Neural progenitor cell (in vitro differentiated cells): ENCODE data around the gene INHA. TPM values are rescaled to one million over a fixed set of nuclear protein-coding genes. Genes with fewer than 3 reads are reported as not detected.

Experiments
- DNase-seq: peaks from one replicate; pipeline ENCODE4 v3.0.0-alpha.2; 2016; ENCODE audit warnings: low spot score
- H2AFZ ChIP-seq: fragments of 200-600 bp; sonication (generic); replicated peaks from 2 replicates; pipeline ENCODE4 v1.6.1; 2016; ENCODE audit warnings: antibody characterized with exemption
- H3F3A ChIP-seq: fragments of 200-600 bp; sonication (generic); 2 replicates; pipeline ENCODE4 v1.6.1; 2016; ENCODE audit warnings: antibody characterized with exemption, low read depth
- H3K27ac ChIP-seq: fragments of 200-600 bp; sonication (generic); 2 replicates; pipeline ENCODE4 v1.5.1; 2016; ENCODE audit warnings: mild to moderate bottlenecking
- H3K27me3 ChIP-seq: fragments of 200-600 bp; sonication (generic); 2 replicates; pipeline ENCODE4 v1.6.1; 2016; ENCODE audit warnings: mild to moderate bottlenecking, moderate library complexity
- H3K36me3 ChIP-seq: fragments of 200-600 bp; sonication (generic); 2 replicates; pipeline ENCODE4 v1.5.1; 2016
- H3K4me1 ChIP-seq: fragments of 200-600 bp; sonication (generic); 2 replicates; pipeline ENCODE4 v1.6.1; 2016; ENCODE audit warnings: mixed run types
- H3K4me2 ChIP-seq: fragments of 200-600 bp; sonication (generic); 2 replicates; pipeline ENCODE4 v1.6.1; 2016
- H3K4me3 ChIP-seq: fragments of 200-600 bp; sonication (generic); 2 replicates; pipeline ENCODE4 v1.5.1; 2016
- H3K79me2 ChIP-seq: fragments of 200-600 bp; sonication (generic); 2 replicates; pipeline ENCODE4 v1.6.1; 2016; ENCODE audit warnings: low read depth
- H3K9ac ChIP-seq: fragments of 200-600 bp; sonication (generic); 2 replicates; pipeline ENCODE4 v1.6.1; 2016
- H3K9me3 ChIP-seq: fragments of 200-600 bp; sonication (generic); 2 replicates; pipeline ENCODE4 v1.5.1; 2016; ENCODE audit warnings: low read depth
- H4K20me1 ChIP-seq: fragments of 200-600 bp; sonication (generic); 2 replicates; pipeline ENCODE4 v1.6.1; 2016; ENCODE audit warnings: low read depth
- H3K27ac Mint-ChIP-seq: 3 replicates; pipeline ENCODE4 v1.8.0; 2021; ENCODE audit warnings: mixed read lengths
- H3K27me3 Mint-ChIP-seq: 2 replicates; pipeline ENCODE4 v1.8.0; 2022; ENCODE audit warnings: low read depth, mild to moderate bottlenecking, inconsistent platforms, moderate library complexity, mixed read lengths; ENCODE audit not compliant: insufficient read depth
- H3K36me3 Mint-ChIP-seq: 3 replicates; pipeline ENCODE4 v1.8.0; 2021; ENCODE audit warnings: mixed read lengths
- H3K4me1 Mint-ChIP-seq: 3 replicates; pipeline ENCODE4 v1.8.0; 2021; ENCODE audit warnings: mixed read lengths
- H3K4me3 Mint-ChIP-seq: 3 replicates; pipeline ENCODE4 v1.8.0; 2021; ENCODE audit warnings: mild to moderate bottlenecking, moderate library complexity, mixed read lengths
- H3K9me3 Mint-ChIP-seq: 3 replicates; pipeline ENCODE4 v1.8.0; 2020; ENCODE audit warnings: mixed read lengths
- EZH2 ChIP-seq: fragments of 200-600 bp; sonication (generic); IDR thresholded peaks from 2 replicates; pipeline ENCODE4 v1.6.1; 2017; ENCODE audit warnings: antibody characterized with exemption, mild to moderate bottlenecking, moderate library complexity
- EZH2phosphoT487 ChIP-seq: fragments of 200-600 bp; sonication (generic); IDR thresholded peaks from 2 replicates; pipeline ENCODE4 v1.6.1; 2017; ENCODE audit warnings: antibody characterized with exemption
- total RNA-seq: library from RNA; depleted of rRNA; stranded (reverse); fragments of >200 nt; gene quantifications from 2 replicates; pipeline ENCODE4 v1.2.3, GENCODE V29; 2015; ENCODE audit warnings: low replicate concordance
- TF ChIP-seq, protein P1 (sequence below): fragments of 200-600 bp; sonication (generic); IDR thresholded peaks from 2 replicates; pipeline ENCODE4 v1.5.1; 2017; ENCODE audit warnings: antibody characterized with exemption, mild to moderate bottlenecking

INHA gene
- total RNA-seq, 1 donor from 2014 or later: not detected

DNA sequence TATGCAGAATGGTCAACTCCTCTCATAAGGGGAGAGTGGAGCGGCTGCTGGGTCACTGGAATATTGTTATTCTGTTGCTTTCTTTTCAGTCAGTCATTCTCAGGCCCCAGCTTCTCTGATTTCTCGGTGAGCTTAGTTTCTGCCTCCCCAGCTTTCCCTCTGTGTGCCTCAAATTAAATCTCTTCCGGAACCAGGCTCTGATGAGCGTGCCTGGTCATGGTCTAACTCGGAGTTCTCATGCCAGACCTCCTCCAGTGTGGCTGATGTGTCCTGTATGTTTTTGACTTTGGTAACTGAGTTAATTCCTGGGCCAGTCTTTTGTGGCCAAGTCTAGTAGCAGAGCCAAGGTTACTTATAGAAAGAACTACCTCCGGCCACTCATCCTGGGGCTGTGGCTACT, 20.6 kb downstream of the INHA start:
- no peaks in the 10 kb centered on the region for H3K79me2 ChIP-seq
- H3K4me3 ChIP-seq: no peak overlapping the region
- Mint-ChIP-seq H3K27me3 (peaks cover 6% of the 10 kb centered on the region), H3K27ac (peak overlapping the region; percentile 29), H3K4me3 (peak overlapping the region; percentile 5), H3K4me1 (peaks cover 39% of the 10 kb centered on the region), H3K36me3 (no peaks in the 10 kb centered on the region), H3K9me3 (no peaks in the 10 kb centered on the region)
- no peaks in the 10 kb centered on the region for H3K27me3 ChIP-seq
- H3K9ac ChIP-seq: no peak overlapping the region
- H4K20me1 ChIP-seq: no peaks in the 10 kb centered on the region
- no peaks in the 10 kb centered on the region for H3K36me3 ChIP-seq
- H3K4me1 ChIP-seq: peaks cover 6% of the 10 kb centered on the region
- no peak overlapping the region for H2AFZ ChIP-seq
- no peaks in the 10 kb centered on the region for H3K9me3 ChIP-seq
- H3F3A ChIP-seq: peaks cover 17% of the 10 kb centered on the region
- no peak overlapping the region for H3K27ac ChIP-seq
- DNase-seq: no peak
- TF ChIP-seq, protein P1, sequence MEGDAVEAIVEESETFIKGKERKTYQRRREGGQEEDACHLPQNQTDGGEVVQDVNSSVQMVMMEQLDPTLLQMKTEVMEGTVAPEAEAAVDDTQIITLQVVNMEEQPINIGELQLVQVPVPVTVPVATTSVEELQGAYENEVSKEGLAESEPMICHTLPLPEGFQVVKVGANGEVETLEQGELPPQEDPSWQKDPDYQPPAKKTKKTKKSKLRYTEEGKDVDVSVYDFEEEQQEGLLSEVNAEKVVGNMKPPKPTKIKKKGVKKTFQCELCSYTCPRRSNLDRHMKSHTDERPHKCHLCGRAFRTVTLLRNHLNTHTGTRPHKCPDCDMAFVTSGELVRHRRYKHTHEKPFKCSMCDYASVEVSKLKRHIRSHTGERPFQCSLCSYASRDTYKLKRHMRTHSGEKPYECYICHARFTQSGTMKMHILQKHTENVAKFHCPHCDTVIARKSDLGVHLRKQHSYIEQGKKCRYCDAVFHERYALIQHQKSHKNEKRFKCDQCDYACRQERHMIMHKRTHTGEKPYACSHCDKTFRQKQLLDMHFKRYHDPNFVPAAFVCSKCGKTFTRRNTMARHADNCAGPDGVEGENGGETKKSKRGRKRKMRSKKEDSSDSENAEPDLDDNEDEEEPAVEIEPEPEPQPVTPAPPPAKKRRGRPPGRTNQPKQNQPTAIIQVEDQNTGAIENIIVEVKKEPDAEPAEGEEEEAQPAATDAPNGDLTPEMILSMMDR: no peak
- TF ChIP-seq EZH2phosphoT487 (no peak), EZH2 (no peak)
- no peak overlapping the region for H3K4me2 ChIP-seq

DNA sequence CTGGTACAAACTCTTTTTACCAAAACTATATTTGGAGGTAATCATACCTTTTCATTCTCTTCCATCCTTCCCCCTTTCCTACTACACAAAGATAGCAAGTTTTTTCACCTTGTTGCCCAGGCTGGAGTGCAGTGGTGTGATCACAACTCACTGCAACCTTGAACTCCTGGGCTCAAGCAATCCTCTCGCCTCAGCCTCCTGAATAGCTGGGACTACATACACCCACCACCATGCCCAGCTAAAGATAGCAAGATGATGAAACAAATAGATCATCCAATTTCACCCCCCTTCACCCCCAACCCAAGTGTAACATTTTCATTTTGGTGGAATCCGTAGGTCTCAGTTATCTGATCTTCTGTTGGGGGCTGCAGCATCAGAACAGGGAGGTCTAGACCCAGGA, 21.0 kb downstream of the INHA start:
- H3K4me3 Mint-ChIP-seq: no peak overlapping the region
- Histone ChIP-seq H4K20me1 (no peaks in the 10 kb centered on the region), H3K4me3 (no peak overlapping the region), H3K9me3 (no peaks in the 10 kb centered on the region), H3K27ac (no peak overlapping the region), H3K4me2 (no peak overlapping the region), H3K9ac (no peak overlapping the region), H2AFZ (no peak overlapping the region), H3K27me3 (no peaks in the 10 kb centered on the region), H3K4me1 (peaks cover 6% of the 10 kb centered on the region), H3K36me3 (no peaks in the 10 kb centered on the region), H3K79me2 (no peaks in the 10 kb centered on the region), H3F3A (peaks cover 17% of the 10 kb centered on the region)
- TF ChIP-seq, protein P1: no peak
- TF ChIP-seq EZH2phosphoT487 (no peak), EZH2 (no peak)
- H3K9me3 Mint-ChIP-seq: no peaks in the 10 kb centered on the region
- H3K27me3 Mint-ChIP-seq: peaks cover 8% of the 10 kb centered on the region
- no peaks in the 10 kb centered on the region for H3K36me3 Mint-ChIP-seq
- peaks cover 40% of the 10 kb centered on the region for H3K4me1 Mint-ChIP-seq
- no peak for DNase-seq
- peak overlapping the region; percentile 29 for H3K27ac Mint-ChIP-seq

DNA sequence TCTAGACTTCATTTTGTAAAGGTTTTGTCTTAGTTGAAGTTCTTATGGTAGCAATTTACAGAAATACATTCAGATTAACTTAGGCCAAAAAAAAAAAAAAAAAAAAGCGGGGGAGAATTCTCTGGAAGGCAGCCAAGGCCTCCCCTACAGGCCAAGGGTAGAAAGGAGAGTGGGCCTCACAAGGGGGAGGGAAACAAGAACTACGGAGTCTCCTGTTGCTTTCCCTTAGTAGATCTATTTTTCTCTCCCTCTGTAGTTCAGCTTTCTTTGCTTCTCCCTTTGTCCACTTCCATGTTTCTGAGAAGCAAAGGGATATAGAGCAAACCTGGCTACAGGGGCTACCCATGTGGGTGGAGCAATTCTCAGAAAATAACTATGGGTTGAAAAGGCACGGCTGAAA, 23.1 kb downstream of the INHA start:
- Histone ChIP-seq H3K79me2 (no peaks in the 10 kb centered on the region), H3K36me3 (no peaks in the 10 kb centered on the region), H3K27me3 (no peaks in the 10 kb centered on the region), H3K4me3 (no peak overlapping the region), H3K9ac (no peak overlapping the region), H4K20me1 (no peaks in the 10 kb centered on the region), H3F3A (peaks cover 27% of the 10 kb centered on the region), H3K9me3 (no peaks in the 10 kb centered on the region), H3K4me1 (peaks cover 6% of the 10 kb centered on the region), H3K27ac (no peak overlapping the region), H2AFZ (no peak overlapping the region), H3K4me2 (no peak overlapping the region)
- DNase-seq: no peak
- Mint-ChIP-seq H3K4me3 (peak overlapping the region; percentile 61), H3K27me3 (peaks cover 6% of the 10 kb centered on the region), H3K27ac (peak overlapping the region; percentile 67), H3K9me3 (no peaks in the 10 kb centered on the region), H3K4me1 (peaks cover 46% of the 10 kb centered on the region), H3K36me3 (no peaks in the 10 kb centered on the region)
- TF ChIP-seq EZH2phosphoT487 (no peak), EZH2 (no peak)
- TF ChIP-seq, protein P1: no peak
